Uterus (tissue), 2 donors: ENCODE measurements around the gene ZNF300.

Experiments used
- CTCF ChIP-seq, 4 experiments: fragments of 200-600 bp in 2 of 4; fragments of 450-650 bp in 2 of 4; sonication (generic) in 2 of 4; IDR thresholded peaks; one replicate each; pipeline ENCODE4 v1.5.1; 2016 to 2019; ENCODE audit warnings: antibody characterized with exemption in 4 of 4, mild to moderate bottlenecking in 2 of 4, moderate library complexity in 1 of 4
- POLR2A ChIP-seq, 2 donors: fragments of 450-650 bp; IDR thresholded peaks; one replicate each; pipeline ENCODE4 v1.6.1; 2016; ENCODE audit warnings: antibody characterized with exemption in 2 of 2, mild to moderate bottlenecking in 1 of 2, moderate library complexity in 1 of 2

DNA sequence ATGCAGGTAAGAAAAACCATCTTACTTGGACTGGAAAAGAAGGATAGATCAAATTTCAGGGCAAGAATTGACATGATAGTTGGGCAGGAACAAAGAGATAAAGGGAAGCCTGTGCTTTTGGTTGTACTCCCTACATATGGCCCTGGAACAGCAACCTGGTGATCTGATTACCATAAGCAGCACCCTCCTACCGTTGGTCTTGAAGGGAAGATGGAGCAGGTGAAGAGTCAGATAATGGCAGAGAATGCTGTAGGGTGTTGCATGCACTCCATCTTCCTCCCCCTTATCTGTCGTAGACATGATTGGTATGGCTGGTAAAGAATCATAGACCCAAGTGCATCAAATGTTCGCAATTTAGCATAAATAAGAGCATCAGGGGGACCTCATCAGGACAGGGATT lies 53.7 kb downstream of the ZNF300 start:
- TF ChIP-seq CTCF (IDR thresholded peaks at IDR 0.05), result no peak
- no peak for TF ChIP-seq POLR2A (IDR thresholded peaks at IDR 0.05)
